ENCODE measurements around the gene ALLC. TPM values are rescaled to one million over a fixed set of nuclear protein-coding genes. Genes with fewer than 3 reads are reported as not detected.

ALLC gene
- total RNA-seq, 2 donors from 2014 or later: not detected

DNA sequence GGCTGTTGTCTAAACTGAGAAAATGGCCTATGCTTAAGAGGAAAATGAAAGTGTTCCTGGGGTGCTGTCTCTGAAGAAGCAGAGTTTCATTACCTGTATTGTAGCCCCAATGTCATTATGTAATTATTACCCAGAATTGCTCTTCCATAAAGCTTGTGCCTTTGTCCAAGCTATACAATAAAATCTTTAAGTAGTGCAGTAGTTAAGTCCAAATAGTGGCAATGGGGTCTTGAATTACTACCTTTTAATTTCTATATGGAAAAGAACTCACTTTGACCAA is 13.8 kb upstream of the ALLC start:
- DNase-seq: no peak
- H3K4me1 Mint-ChIP-seq: peaks cover 6% of the 10 kb centered on the region
- Histone ChIP-seq H3K36me3 (ENCODE audit: control insufficient read depth, insufficient read depth, low read length) (no peaks in the 10 kb centered on the region), H3K9me3 (ENCODE audit: control insufficient read depth, low read length) (no peaks in the 10 kb centered on the region), H3K27me3 (ENCODE audit: control insufficient read depth, insufficient read depth, low read length, poor library complexity, severe bottlenecking) (no peaks in the 10 kb centered on the region), H3K9ac (ENCODE audit: extremely low read depth, low read length, poor library complexity, severe bottlenecking) (no peak overlapping the region), H3K4me1 (ENCODE audit: control insufficient read depth, insufficient read depth, low read length) (no peaks in the 10 kb centered on the region), H3K27ac (ENCODE audit: low read depth, low read length) (no peak overlapping the region), H3K4me3 (ENCODE audit: low read length) (no peak overlapping the region)
- H3K27me3 Mint-ChIP-seq (ENCODE audit: insufficient read depth): peaks cover 11% of the 10 kb centered on the region
- H3K4me3 Mint-ChIP-seq: no peak overlapping the region
- H3K27ac Mint-ChIP-seq: no peak overlapping the region
- H3K9me3 Mint-ChIP-seq: no peaks in the 10 kb centered on the region
- H3K36me3 Mint-ChIP-seq (ENCODE audit: low read depth): no peaks in the 10 kb centered on the region
- TF ChIP-seq, protein P1, sequence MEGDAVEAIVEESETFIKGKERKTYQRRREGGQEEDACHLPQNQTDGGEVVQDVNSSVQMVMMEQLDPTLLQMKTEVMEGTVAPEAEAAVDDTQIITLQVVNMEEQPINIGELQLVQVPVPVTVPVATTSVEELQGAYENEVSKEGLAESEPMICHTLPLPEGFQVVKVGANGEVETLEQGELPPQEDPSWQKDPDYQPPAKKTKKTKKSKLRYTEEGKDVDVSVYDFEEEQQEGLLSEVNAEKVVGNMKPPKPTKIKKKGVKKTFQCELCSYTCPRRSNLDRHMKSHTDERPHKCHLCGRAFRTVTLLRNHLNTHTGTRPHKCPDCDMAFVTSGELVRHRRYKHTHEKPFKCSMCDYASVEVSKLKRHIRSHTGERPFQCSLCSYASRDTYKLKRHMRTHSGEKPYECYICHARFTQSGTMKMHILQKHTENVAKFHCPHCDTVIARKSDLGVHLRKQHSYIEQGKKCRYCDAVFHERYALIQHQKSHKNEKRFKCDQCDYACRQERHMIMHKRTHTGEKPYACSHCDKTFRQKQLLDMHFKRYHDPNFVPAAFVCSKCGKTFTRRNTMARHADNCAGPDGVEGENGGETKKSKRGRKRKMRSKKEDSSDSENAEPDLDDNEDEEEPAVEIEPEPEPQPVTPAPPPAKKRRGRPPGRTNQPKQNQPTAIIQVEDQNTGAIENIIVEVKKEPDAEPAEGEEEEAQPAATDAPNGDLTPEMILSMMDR (conservative IDR thresholded peaks at IDR 0.05): no peak

- 89 to 92% methylated on average over 10 to 15 of the region's 15 CpGs for WGBS, 2 experiments (ENCODE audit: insufficient coverage in 1 of 2, insufficient read length in 1 of 2)
- no peaks in the 10 kb centered on the region for H3K9me3 ChIP-seq (ENCODE audit: control insufficient read depth, low read length)
- H3K36me3 ChIP-seq (ENCODE audit: control insufficient read depth, insufficient read depth, low read length): no peaks in the 10 kb centered on the region
- peaks cover 11% of the 10 kb centered on the region for H3K27me3 Mint-ChIP-seq (ENCODE audit: insufficient read depth)
- H3K27ac Mint-ChIP-seq: no peak overlapping the region
- peaks cover 6% of the 10 kb centered on the region for H3K4me1 Mint-ChIP-seq
- H3K27ac ChIP-seq (ENCODE audit: low read depth, low read length): no peak overlapping the region
- H3K9ac ChIP-seq (ENCODE audit: extremely low read depth, low read length, poor library complexity, severe bottlenecking): no peak overlapping the region
- DNase-seq: peak; percentile 42
- TF ChIP-seq, protein P1 (conservative IDR thresholded peaks at IDR 0.05): no peak
- H3K4me3 Mint-ChIP-seq: no peak overlapping the region
- no peaks in the 10 kb centered on the region for H3K9me3 Mint-ChIP-seq
- no peak overlapping the region for H3K4me3 ChIP-seq (ENCODE audit: low read length)
- no peaks in the 10 kb centered on the region for H3K36me3 Mint-ChIP-seq (ENCODE audit: low read depth)
- no peaks in the 10 kb centered on the region for H3K27me3 ChIP-seq (ENCODE audit: control insufficient read depth, insufficient read depth, low read length, poor library complexity, severe bottlenecking)
- H3K4me1 ChIP-seq (ENCODE audit: control insufficient read depth, insufficient read depth, low read length): no peaks in the 10 kb centered on the region
Measured at GRCh38 chr2:3644891-3645605, 13.0 kb upstream of the ALLC start.

DNA sequence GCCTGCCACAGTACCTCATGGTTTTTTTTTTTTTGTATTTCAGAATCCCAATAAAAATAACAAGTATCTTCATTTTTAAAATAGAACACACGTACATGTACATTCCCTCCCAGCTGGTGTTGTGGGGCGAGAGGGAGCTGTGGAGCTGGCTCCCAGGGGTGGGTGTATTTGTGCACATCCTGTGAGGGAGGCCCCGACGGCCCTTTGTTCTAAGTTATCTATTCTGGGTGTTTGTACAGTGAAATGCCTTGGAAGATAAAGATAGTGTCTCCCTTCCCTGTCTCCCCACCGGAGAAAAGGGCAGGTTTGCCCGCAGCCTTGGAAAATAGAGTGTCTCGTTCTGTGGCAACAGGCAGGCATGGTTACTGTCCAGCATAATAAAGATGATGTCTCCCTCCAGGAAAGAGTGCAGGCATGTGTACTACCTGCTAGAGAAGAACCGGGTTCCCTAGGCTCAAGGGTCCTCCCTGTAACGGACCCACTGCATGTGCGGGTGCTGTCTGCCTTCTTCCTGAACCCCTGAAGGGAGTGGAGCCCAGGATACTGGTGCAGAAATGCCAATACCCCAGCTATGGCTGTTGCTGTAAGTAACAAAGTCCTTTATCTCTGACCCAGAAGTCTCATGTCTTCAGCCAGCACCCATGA is 12.1 kb upstream of the ALLC start:
- H3K4me3 ChIP-seq (ENCODE audit: low read length): no peak overlapping the region
- no peak overlapping the region for H3K27ac Mint-ChIP-seq
- no peaks in the 10 kb centered on the region for H3K4me1 ChIP-seq (ENCODE audit: control insufficient read depth, insufficient read depth, low read length)
- H3K27ac ChIP-seq (ENCODE audit: low read depth, low read length): no peak overlapping the region
- peaks cover 12% of the 10 kb centered on the region for H3K27me3 Mint-ChIP-seq (ENCODE audit: insufficient read depth)
- TF ChIP-seq, protein P1 (conservative IDR thresholded peaks at IDR 0.05): no peak
- WGBS, 2 experiments (ENCODE audit: insufficient coverage in 1 of 2, insufficient read length in 1 of 2): 87 to 90% methylated on average over 5 to 10 of the region's 10 CpGs
- H3K9me3 Mint-ChIP-seq: no peaks in the 10 kb centered on the region
- H3K36me3 Mint-ChIP-seq (ENCODE audit: low read depth): no peaks in the 10 kb centered on the region
- no peaks in the 10 kb centered on the region for H3K9me3 ChIP-seq (ENCODE audit: control insufficient read depth, low read length)
- peaks cover 7% of the 10 kb centered on the region for H3K4me1 Mint-ChIP-seq
- DNase-seq: no peak
- no peak overlapping the region for H3K4me3 Mint-ChIP-seq
- no peaks in the 10 kb centered on the region for H3K27me3 ChIP-seq (ENCODE audit: control insufficient read depth, insufficient read depth, low read length, poor library complexity, severe bottlenecking)
- no peaks in the 10 kb centered on the region for H3K36me3 ChIP-seq (ENCODE audit: control insufficient read depth, insufficient read depth, low read length)
- H3K9ac ChIP-seq (ENCODE audit: extremely low read depth, low read length, poor library complexity, severe bottlenecking): no peak overlapping the region

Data from endodermal cell (in vitro differentiated cells).